Measurements from ENCODE around the gene WDR27.

DNA sequence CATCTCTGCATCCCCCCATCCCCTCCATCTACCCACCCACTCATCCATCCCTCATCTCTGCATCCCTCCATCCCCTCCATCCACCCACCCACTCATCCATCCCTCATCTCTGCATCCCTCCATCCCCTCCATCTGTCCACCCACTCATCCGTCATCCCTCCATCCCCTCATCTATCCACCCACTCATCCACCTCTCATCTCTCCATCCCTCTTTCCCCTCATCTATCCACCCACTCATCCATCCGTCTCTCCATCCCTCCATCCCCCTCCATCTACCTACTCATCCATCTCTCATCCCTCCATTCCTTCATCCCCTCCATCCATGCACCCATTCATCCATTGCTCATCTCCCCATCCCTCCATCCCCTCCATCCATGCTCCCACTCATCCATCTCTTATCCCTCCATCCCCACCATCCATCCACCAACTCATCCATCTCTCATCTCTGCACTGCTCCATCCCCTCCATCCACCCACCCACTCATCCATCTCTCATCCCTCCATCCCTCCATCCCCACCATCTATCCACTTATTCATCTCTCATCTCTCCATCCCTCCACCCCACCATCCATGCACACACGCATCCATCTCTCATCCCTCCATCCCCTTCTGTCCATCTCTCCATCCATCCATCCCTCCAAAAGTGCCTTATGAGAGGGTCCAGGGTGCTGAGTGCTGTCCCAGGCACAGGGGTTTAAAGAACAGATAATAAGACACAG lies 51.4 kb downstream of the WDR27 start:
- TF ChIP-seq, protein P1, sequence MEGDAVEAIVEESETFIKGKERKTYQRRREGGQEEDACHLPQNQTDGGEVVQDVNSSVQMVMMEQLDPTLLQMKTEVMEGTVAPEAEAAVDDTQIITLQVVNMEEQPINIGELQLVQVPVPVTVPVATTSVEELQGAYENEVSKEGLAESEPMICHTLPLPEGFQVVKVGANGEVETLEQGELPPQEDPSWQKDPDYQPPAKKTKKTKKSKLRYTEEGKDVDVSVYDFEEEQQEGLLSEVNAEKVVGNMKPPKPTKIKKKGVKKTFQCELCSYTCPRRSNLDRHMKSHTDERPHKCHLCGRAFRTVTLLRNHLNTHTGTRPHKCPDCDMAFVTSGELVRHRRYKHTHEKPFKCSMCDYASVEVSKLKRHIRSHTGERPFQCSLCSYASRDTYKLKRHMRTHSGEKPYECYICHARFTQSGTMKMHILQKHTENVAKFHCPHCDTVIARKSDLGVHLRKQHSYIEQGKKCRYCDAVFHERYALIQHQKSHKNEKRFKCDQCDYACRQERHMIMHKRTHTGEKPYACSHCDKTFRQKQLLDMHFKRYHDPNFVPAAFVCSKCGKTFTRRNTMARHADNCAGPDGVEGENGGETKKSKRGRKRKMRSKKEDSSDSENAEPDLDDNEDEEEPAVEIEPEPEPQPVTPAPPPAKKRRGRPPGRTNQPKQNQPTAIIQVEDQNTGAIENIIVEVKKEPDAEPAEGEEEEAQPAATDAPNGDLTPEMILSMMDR (IDR thresholded peaks at IDR 0.05; ENCODE audit: low read length) = no peak
- TF ChIP-seq EZH2phosphoT487 (IDR thresholded peaks at IDR 0.05; ENCODE audit: low read length) (no peak), EZH2 (optimal IDR thresholded peaks at IDR 0.05; ENCODE audit: low read depth, low read length) (no peak)
